GM19452 (cell line): ENCODE results near the gene IDS.
"Not testable (repeated sequence)": the region's sequence is repeated elsewhere in the genome, so short reads cannot be mapped to it uniquely, and the experiment has no call there.

Experiments
- ATAC-seq: cut with Tn5 transposase; IDR thresholded peaks from one replicate; pipeline ENCODE4 v1.9.1; 2021; ENCODE audit not compliant: unreplicated experiment

IDS gene

GRCh38 chrX:149528381-149528780 is 23.3 kb upstream of the IDS start:
- ATAC-seq, result no peak

GRCh38 chrX:149527705-149528104 is 22.6 kb upstream of the IDS start:
- no peak for ATAC-seq

DNA sequence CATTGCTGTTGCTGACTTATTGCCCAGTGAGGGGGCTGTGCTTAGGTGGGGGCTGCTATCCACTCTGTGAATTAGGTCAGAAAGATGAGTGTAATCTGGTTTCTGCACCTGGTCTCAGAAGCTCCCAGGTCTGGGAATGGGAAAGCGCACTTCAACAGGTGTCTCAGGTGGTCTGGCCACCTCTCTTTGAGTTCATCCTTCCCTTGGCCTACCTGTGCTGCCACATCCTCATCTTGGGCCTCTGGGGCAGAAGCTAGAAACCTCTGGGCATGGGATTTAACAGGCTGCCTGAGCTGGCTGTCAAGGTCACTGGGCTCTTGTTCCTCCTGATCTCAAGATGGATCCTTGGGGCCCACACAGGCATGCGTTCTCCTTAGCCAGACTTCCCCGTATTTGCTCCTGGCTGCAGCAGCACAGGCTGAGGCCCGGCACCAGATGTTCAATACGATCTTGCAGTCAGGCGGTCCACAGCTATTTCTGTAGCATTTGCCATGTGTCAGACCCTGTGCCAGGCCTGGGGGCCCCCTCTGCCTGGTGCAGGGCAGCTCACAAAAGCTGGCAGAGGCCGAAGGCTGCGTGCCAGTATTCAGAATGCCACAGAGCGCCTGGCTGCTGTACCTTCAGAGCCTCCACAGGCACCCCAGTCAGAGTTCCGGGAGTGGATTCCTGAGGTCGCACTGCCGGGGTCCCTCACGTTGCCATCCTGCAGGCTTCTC is 21.4 kb upstream of the IDS start:
- not testable (repeated sequence) for ATAC-seq

DNA sequence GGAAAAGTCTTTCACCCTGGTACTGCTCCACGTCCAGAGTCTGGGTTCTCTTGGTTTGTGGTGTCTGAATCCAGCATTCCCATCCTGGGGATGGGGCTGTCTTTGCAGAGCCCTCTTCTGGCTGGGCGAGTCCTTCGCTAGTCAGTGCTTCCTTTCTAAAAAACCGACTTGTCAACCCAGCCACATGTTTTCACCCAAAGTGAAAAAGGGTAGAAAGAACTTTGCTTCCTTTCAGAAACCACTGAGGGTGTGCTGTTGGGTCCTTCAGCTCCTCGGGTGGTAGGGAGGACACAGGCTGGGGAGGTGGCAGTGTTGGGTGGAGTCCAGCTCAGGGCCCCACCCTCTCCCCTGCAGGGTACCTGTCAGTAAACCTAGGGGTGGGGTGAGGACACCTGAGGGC is 20.8 kb upstream of the IDS start:
- peak; percentile 46 for ATAC-seq

- ATAC-seq, result peak; percentile 91
Observed at GRCh38 chrX:149525389-149525788, 20.3 kb upstream of the IDS start.

DNA sequence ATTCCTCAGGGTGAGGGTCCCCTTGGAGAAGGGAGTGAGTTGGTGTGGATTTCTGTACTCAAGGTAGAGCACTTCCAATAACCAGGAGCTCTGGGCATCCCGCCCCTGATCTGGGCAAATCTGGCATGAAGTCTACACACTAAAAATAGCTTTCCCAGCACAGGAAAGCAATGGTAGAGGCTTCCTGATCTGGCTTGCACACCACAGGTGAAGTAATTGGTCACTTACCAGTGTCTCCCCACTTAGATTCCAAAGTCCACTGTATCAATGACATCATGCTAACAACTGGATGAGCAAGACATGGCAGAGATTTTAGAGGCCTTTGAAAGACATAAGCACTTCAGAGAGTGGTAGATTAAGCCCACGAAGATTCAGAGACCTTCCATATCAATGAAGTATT is 17.8 kb upstream of the IDS start:
- ATAC-seq, result no peak

DNA sequence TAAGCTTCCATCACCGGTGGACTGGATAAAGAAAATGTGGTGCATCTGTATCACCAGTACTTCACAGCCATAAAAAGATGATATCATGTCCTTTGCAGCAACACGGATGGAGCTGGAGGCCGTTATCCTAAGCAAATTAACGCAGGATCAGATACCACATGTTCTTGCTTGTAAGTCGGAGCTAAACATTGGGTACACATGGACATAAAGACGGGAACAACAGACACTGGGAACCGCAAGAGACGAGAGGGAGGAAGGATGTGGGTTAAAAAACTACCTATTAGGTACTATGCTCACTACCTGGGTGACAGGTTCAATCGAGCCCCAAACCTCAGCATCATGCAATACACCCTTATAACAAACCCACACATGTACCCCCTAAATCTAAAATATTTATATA is 16.3 kb upstream of the IDS start:
- ATAC-seq, result no peak

DNA sequence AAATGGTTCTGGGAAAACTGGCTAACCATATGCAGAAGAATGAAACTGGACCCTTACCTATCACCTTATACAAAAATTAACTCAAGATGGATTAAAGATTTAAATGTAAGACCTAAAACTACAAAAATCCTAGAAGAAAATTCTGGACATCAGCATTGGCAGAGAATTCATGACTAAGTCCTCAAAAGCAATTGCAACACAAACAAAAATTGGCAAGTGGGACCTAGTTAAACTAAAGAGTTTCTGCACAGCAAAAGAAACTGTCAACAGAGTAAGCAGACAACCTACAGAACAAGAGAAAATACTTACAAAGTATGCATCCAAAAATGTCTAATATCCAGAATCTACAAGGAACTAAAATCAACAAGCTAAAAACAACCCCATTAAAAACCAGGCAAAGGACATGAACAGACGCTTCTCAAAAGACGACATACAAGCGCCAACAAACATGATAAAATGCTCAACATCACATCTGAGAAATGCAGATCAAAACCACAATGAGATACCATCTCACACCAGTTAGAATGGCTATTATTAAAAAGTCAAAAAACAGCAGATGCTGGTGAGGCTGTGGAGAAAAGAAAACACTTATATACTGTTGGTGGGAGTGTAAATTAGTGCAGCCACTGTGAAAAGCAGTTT is 15.7 kb upstream of the IDS start:
- ATAC-seq, result not testable (repeated sequence)

DNA sequence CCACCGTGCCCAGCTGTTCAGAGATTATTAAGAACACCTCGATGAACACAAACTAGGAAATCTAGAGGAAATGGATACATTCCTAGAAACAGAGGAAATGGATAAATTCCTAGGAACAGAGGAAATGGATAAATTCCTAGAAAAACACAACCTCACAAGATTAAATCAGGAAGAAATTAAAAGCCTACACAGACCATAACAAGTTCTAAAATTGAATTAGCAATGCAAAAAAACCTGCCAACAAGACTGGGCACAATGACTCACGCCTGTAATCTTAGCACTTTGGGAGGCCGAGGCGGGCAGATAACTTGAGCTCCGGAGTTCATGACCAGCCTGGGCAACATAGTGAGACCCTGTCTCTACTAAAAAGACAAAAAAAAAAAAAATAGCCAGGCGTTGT is 13.1 kb upstream of the IDS start:
- no peak for ATAC-seq

GRCh38 chrX:149517308-149517707 is 12.2 kb upstream of the IDS start:
- ATAC-seq, result no peak

GRCh38 chrX:149516604-149517003 is 11.5 kb upstream of the IDS start:
- no peak for ATAC-seq

DNA sequence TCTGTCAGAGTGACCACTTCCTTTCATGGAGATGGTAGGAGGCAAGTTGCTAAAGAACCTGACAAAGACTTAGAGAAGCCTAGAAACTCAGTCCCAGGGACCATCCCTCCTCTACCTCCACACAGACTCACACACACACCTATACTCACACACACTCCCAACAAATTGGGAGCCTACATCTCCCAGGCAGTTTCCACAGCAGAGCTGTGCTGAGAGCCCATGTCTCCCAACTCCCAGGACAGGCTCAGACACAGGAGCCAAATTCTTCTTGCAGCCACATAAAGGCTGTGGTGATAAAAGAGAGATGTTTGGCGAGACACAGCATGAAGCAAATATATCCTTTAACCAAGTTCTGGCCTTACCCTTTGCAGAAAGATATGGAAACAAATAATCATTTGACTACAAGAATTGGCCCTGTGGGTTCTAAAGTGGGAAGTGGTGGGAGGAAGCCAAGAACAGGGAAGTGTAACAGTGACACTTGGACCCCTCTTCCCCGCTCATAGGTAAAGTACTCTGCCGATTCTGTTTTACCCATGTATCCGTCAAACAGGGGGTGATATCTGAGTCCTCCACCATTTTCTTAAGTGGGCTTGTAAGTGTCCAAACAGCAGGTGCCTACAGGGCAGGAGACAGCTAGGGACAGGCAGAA is 11.0 kb upstream of the IDS start:
- no peak for ATAC-seq

GRCh38 chrX:149513825-149514428 is 8.8 kb upstream of the IDS start:
- ATAC-seq, result no peak

- ATAC-seq, result peak; percentile 91
Observed at GRCh38 chrX:149512225-149512885, 7.2 kb upstream of the IDS start.

- no peak for ATAC-seq
Observed at GRCh38 chrX:149511081-149511480, 6.0 kb upstream of the IDS start.

DNA sequence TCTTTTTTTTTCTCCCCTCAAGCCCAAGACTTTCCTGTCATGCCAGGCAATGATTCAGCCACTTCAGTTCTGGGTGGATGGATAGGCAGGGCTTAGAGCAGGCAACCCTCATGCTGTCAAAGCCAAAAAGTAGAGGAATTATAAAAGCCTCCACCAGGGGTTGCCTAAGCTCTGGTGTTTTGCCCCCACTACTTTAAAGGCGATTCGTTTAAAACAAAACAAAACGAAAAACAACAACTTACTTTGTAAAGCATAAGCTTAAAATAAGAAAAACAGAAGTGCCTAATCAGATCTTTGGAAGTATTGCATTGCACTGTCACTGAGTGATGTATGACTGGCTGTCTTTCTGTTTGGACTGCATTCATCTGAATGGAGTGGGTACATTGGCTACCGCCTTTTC is 5.3 kb upstream of the IDS start:
- no peak for ATAC-seq

DNA sequence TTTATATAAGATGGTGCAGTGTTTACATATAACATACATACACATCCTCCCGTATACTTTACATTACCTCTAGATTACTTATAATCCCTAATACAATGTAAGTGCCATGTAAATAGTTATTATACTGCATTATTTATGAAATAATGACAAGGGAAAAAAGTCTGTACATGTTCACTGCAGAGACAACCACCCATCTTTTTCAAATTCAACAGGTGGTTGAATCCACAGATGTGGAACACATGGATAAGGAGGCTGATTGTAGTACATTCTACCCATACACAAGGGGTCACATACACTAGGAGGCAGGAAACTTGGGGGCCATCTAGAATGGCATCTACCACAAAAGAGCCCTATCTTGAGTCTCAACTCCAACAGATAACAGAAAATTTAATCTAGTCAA is 3.4 kb upstream of the IDS start:
- no peak for ATAC-seq

DNA sequence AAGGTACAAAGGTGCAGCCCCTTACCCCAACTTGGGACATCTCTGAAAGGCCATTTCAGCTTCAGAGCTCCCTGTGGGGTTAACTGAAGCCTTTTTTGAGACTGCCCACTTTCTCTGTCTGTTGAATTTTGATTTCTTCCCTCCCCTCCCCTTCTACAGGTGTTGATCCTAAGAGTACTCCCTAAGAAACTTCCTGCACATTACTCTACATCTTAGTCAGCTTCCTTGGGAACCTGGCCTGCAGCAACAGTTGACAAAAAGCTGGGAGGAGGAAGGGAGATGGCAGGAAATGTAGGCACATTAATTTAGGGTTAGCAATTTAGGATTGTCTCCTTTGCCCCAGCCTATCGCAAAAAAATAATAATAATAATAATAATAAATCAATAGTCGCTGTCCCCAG is 1.2 kb upstream of the IDS start:
- no peak for ATAC-seq

- no peak for ATAC-seq
Observed at GRCh38 chrX:149505671-149506070, 565 bp upstream of the IDS start.

GRCh38 chrX:149504226-149504914 is 736 bp downstream of the IDS start:
- ATAC-seq, result peak; percentile 39

- peak; percentile 67 for ATAC-seq
Observed at GRCh38 chrX:149503446-149503845, 1.7 kb downstream of the IDS start.
